Smooth muscle cell (in vitro differentiated cells): ENCODE results near the gene SUPT3H. TPM values are rescaled to one million over a fixed set of nuclear protein-coding genes. Genes with fewer than 3 reads are reported as not detected.
A peak's percentile ranks its signal among the peaks of the same experiment; 100 is the strongest.

Source experiments
- DNase-seq: peaks from one replicate; lab custom pipeline; 2025; ENCODE audit not compliant: unreplicated experiment; lab: John Stamatoyannopoulos, UW
- H2AFZ ChIP-seq: fragments of 200-600 bp; sonication (generic); 2 replicates; pipeline ENCODE4 v1.6.0; 2016; ENCODE audit warnings: antibody characterized with exemption, low read depth, mild to moderate bottlenecking
- H3F3A ChIP-seq: fragments of 200-600 bp; sonication (generic); 2 replicates; pipeline ENCODE4 v1.6.0; 2017; ENCODE audit warnings: antibody characterized with exemption, low read depth
- H3K27ac ChIP-seq: fragments of 200-600 bp; sonication (generic); 2 replicates; pipeline ENCODE4 v1.5.1; 2016; ENCODE audit warnings: low read depth, mild to moderate bottlenecking
- H3K27me3 ChIP-seq: fragments of 200-600 bp; sonication (generic); 2 replicates; pipeline ENCODE4 v1.6.1; 2016; ENCODE audit warnings: low read depth, mild to moderate bottlenecking
- H3K36me3 ChIP-seq: fragments of 200-600 bp; sonication (generic); 2 replicates; pipeline ENCODE4 v1.5.1; 2016; ENCODE audit warnings: low read depth
- H3K4me1 ChIP-seq: fragments of 200-600 bp; sonication (generic); 2 replicates; pipeline ENCODE4 v1.5.1; 2016; ENCODE audit warnings: low read depth
- H3K4me2 ChIP-seq: fragments of 200-600 bp; sonication (generic); 2 replicates; pipeline ENCODE4 v1.6.0; 2016; ENCODE audit warnings: mild to moderate bottlenecking
- H3K4me3 ChIP-seq: fragments of 200-600 bp; sonication (generic); 2 replicates; pipeline ENCODE4 v1.5.1; 2016; ENCODE audit warnings: mild to moderate bottlenecking
- H3K79me2 ChIP-seq: fragments of 200-600 bp; sonication (generic); 2 replicates; pipeline ENCODE4 v1.6.0; 2016; ENCODE audit warnings: low read depth, mild to moderate bottlenecking
- H3K9ac ChIP-seq: fragments of 200-600 bp; sonication (generic); 2 replicates; pipeline ENCODE4 v1.6.0; 2016; ENCODE audit warnings: low read depth
- H3K9me3 ChIP-seq: fragments of 200-600 bp; sonication (generic); replicated peaks from 2 replicates; pipeline ENCODE4 v1.5.1; 2016; ENCODE audit warnings: low read depth
- H4K20me1 ChIP-seq: fragments of 200-600 bp; sonication (generic); 2 replicates; pipeline ENCODE4 v1.6.0; 2016; ENCODE audit warnings: low read depth
- CTCF ChIP-seq: fragments of 200-600 bp; sonication (generic); IDR thresholded peaks from 2 replicates; pipeline ENCODE4 v1.5.1; 2017; ENCODE audit warnings: borderline replicate concordance, mild to moderate bottlenecking, antibody characterized with exemption; ENCODE audit not compliant: insufficient read depth, poor library complexity, severe bottlenecking
- WGBS: methylation state at CpG from one replicate; pipeline ENCODE4 v1.1.7; 2016; ENCODE audit warnings: low lambda C conversion rate; 5-methylcytosine and 5-hydroxymethylcytosine counted together
- polyA plus RNA-seq: library from polyadenylated mRNA; unstranded; fragments of >200 nt; fragmentation: Nextera tagmentation; extraction: Ambion mirVana; gene quantifications from 2 replicates; pipeline ENCODE4 v1.2.1, GENCODE V29; 2016
- total RNA-seq: library from RNA; depleted of rRNA; stranded (reverse); fragments of >200 nt; gene quantifications from 2 replicates; pipeline ENCODE4 v1.2.3, GENCODE V29; 2014

SUPT3H gene
- total and polyA plus RNA-seq, 2 experiments from 2014 or later, result 19.4 to 22.9 TPM

DNA sequence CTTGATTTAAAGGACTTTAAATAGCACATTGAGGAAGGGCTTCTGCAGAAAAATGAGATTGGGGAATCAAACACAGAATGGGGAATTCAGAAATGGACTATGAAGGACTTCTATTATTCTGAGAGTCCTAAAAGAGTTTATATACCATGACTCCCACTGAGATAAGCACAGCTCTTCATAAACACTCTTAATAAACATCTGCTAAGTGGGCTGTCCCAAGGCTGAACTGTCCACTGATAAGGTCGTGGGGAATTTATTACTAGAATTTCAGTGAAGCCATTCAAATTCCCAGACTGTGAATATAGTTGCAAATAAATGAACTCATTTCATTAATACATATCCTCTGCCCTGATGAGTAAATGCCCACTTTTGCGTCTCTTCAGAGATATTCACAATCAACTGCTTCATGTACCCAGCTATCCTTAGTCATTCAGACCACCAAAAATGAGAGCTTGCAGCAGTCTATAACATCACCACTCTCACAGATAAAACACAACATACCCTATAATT, 517.8 kb downstream of the SUPT3H start:
- H3K36me3 ChIP-seq, result no peaks in the 10 kb centered on the region
- WGBS, result 18% methylated on average over 2 of the region's 2 CpGs
- peaks cover 4% of the 10 kb centered on the region for H3F3A ChIP-seq
- no peak for DNase-seq
- peaks cover 3% of the 10 kb centered on the region for H3K4me1 ChIP-seq
- H3K4me2 ChIP-seq, result peak overlapping the region; percentile 14
- no peak overlapping the region for H2AFZ ChIP-seq
- TF ChIP-seq CTCF, result no peak
- no peaks in the 10 kb centered on the region for H3K9me3 ChIP-seq
- H3K4me3 ChIP-seq, result no peak overlapping the region
- no peaks in the 10 kb centered on the region for H4K20me1 ChIP-seq
- H3K27ac ChIP-seq, result peak overlapping the region; percentile 69
- no peaks in the 10 kb centered on the region for H3K79me2 ChIP-seq
- no peaks in the 10 kb centered on the region for H3K27me3 ChIP-seq
- H3K9ac ChIP-seq, result no peak overlapping the region

DNA sequence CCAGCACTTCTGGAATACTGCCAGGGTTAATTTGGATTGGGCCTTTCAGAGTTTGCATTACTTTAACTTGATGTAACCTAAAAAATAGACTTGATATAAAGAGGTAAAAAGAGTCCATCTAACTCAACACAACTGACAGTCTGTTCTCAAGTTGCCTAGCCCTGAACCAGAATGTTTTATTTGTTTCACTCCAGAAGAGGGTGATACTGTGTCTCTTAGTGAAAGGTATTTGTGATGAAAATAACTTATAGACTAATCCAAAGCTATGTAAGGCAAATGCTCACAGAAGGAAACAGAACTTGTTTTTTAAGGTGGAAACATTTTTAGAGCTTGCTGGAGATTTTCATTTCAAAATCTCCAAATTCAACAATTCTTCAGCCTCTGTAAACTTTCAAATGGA, 518.7 kb downstream of the SUPT3H start:
- no peak overlapping the region for H3K9ac ChIP-seq
- H3K27ac ChIP-seq, result peak overlapping the region; percentile 69
- H3K79me2 ChIP-seq, result no peaks in the 10 kb centered on the region
- H3F3A ChIP-seq, result peaks cover 7% of the 10 kb centered on the region
- H3K36me3 ChIP-seq, result no peaks in the 10 kb centered on the region
- H3K9me3 ChIP-seq, result no peaks in the 10 kb centered on the region
- no peak overlapping the region for H3K4me3 ChIP-seq
- H4K20me1 ChIP-seq, result no peaks in the 10 kb centered on the region
- no peaks in the 10 kb centered on the region for H3K27me3 ChIP-seq
- H2AFZ ChIP-seq, result no peak overlapping the region
- peaks cover 3% of the 10 kb centered on the region for H3K4me1 ChIP-seq
- DNase-seq, result no peak
- no peak for TF ChIP-seq CTCF
- no peak overlapping the region for H3K4me2 ChIP-seq

GRCh38 chr6:44856479-44856878, 521.3 kb downstream of the SUPT3H start:
- Histone ChIP-seq H3K27me3 (no peaks in the 10 kb centered on the region), H3K4me1 (peaks cover 3% of the 10 kb centered on the region), H3K36me3 (no peaks in the 10 kb centered on the region), H3K9ac (no peak overlapping the region), H4K20me1 (no peaks in the 10 kb centered on the region), H3K4me3 (no peak overlapping the region), H3K79me2 (no peaks in the 10 kb centered on the region), H3F3A (peaks cover 7% of the 10 kb centered on the region), H3K4me2 (peak overlapping the region; percentile 71), H3K27ac (peak overlapping the region; percentile 39), H3K9me3 (no peaks in the 10 kb centered on the region), H2AFZ (peak overlapping the region; percentile 36)
- TF ChIP-seq CTCF, result no peak
- DNase-seq, result no peak
- WGBS, result 34% methylated on average over 3 of the region's 3 CpGs
